Adrenal gland (tissue), 12 donors: Measurements from ENCODE around the gene TRAK1. TPM values are rescaled to one million over a fixed set of nuclear protein-coding genes. Genes with fewer than 3 reads are reported as not detected.

Experiments
- DNase-seq, 7 donors: peaks; one replicate each; pipeline ENCODE4 v3.0.0-alpha.2; 2019 to 2020
- H3K27ac ChIP-seq, 5 donors: fragments of 200-600 bp; sonication (generic) in 4 of 5; 1 replicate in 3 of 5; 2 replicates in 2 of 5; pipeline versions ENCODE4 v1.5.1 to v1.8.0; 2016 to 2020; ENCODE audit warnings: mild to moderate bottlenecking in 1 of 5
- H3K27me3 ChIP-seq: fragments of 200-600 bp; 2 replicates; pipeline ENCODE4 v1.8.0; 2021
- H3K36me3 ChIP-seq, 2 donors: fragments of 200-600 bp; replicated peaks in 1 of 2; 1 replicate in 1 of 2; 2 replicates in 1 of 2; pipeline versions ENCODE4 v1.5.1 to v1.8.0; 2018 to 2022
- H3K4me1 ChIP-seq, 2 donors: fragments of 200-600 bp; replicated peaks in 1 of 2; 1 replicate in 1 of 2; 2 replicates in 1 of 2; pipeline versions ENCODE4 v1.5.1 to v1.8.0; 2018 to 2021
- H3K4me3 ChIP-seq, 4 donors: fragments of 200-600 bp; sonication (generic) in 3 of 4; one replicate each; pipeline ENCODE4 v1.5.1; 2016 to 2018
- H3K9me3 ChIP-seq, 3 donors: fragments of 200-600 bp; sonication (generic) in 1 of 3; replicated peaks in 1 of 3; 1 replicate in 2 of 3; 2 replicates in 1 of 3; pipeline versions ENCODE4 v1.5.1 to v1.8.0; 2016 to 2021
- CTCF ChIP-seq, 6 experiments: fragments of 450-650 bp in 4 of 6; fragments of 200-600 bp in 2 of 6; sonication (generic) in 1 of 6; IDR thresholded peaks; 1 replicate in 5 of 6; 2 replicates in 1 of 6; pipeline versions ENCODE4 v1.5.1 to v1.8.0; 2016 to 2021; ENCODE audit warnings: antibody characterized with exemption in 6 of 6, mild to moderate bottlenecking in 2 of 6, moderate library complexity in 1 of 6
- POLR2A ChIP-seq, 2 donors: fragments of 450-650 bp; IDR thresholded peaks; one replicate each; pipeline ENCODE4 v1.6.1; 2017; ENCODE audit warnings: antibody characterized with exemption in 2 of 2, mild to moderate bottlenecking in 2 of 2, moderate library complexity in 1 of 2
- WGBS, 4 donors: extraction: QIAGEN DNeasy Blood & Tissue Kit in 2 of 4; methylation state at CpG; one replicate each; pipeline versions ENCODE4 v1.1.5 to v1.1.7; 2013 to 2017; 5-methylcytosine and 5-hydroxymethylcytosine counted together
- intact Hi-C, 2 donors: fragments of 100-400 bp; cut with DNase I; formaldehyde crosslinking; loops; one replicate each; pipeline versions ENCODE4 v1.14.1 to v1.15.0; 2022 to 2023
- polyA plus RNA-seq, 3 donors: library from polyadenylated mRNA; stranded (reverse); fragments of 200-250 nt in 2 of 3; fragments of 350-450 nt in 1 of 3; fragmentation: Illumina TruSeq in 1 of 3; extraction: RNeasy Lipid Tissue Mini Kit (QIAGEN cat#74804) in 1 of 3; gene quantifications; one replicate each; pipeline ENCODE4 v1.2.3, GENCODE V29; 2013 to 2014
- total RNA-seq, 9 donors: library from RNA; depleted of rRNA in 4 of 9; stranded (reverse); fragments of >200 nt in 4 of 9; fragments of 120-200 nt in 1 of 9; fragmentation: NEBNext Ultra II Directional in 1 of 9; extraction: Animal tissue kit (Norgen Biotek cat#: 25700) in 1 of 9; gene quantifications; one replicate each; pipeline versions ENCODE4 v1.1.0 to v1.2.4, GENCODE V29; 2013 to 2023
- donor health status: healthy with polysubstance abuse.
- donor health status: Bipolar disorder and iron deficiency.
- donor health status: DM: yes; HTN: yes; CAD: no.
- donor health status: DM: no; HTN: no; CAD: no.
- donor health status: DM: no; HTN: no; CAD: no.
- donor health status: DM: yes; HTN: yes; CAD: no.

TRAK1 gene
- total and polyA plus RNA-seq, 12 donors = 13.1 to 38.1 (median 26.4) TPM

GRCh38 chr3:42166662-42167300, 75.6 kb downstream of the TRAK1 start:
- TF ChIP-seq CTCF (IDR thresholded peaks at IDR 0.05) (no peak), POLR2A (IDR thresholded peaks at IDR 0.05) (no peak)
- Histone ChIP-seq H3K4me1 (peaks cover 4 to 27% of the 10 kb centered on the region in 2 donors), H3K4me3 (no peak overlapping the region), H3K27ac (no peak overlapping the region), H3K9me3 (no peaks in the 10 kb centered on the region), H3K36me3 (no peaks in the 10 kb centered on the region), H3K27me3 (no peaks in the 10 kb centered on the region)
- intact Hi-C loops = no loop called here
- DNase-seq = no peak
- 87 to 95% (median 90%) methylated on average over 11 of the region's 11 CpGs for WGBS, 4 donors

- no peak for DNase-seq
- no peak overlapping the region for H3K27ac ChIP-seq
- WGBS, 4 donors = 80 to 88% (median 85%) methylated on average over 7 of the region's 7 CpGs
- intact Hi-C loops = no loop called here
- H3K4me3 ChIP-seq = no peak overlapping the region
- H3K36me3 ChIP-seq = no peaks in the 10 kb centered on the region
- H3K4me1 ChIP-seq = peaks cover 0 to 17% of the 10 kb centered on the region in 2 donors
- no peak for TF ChIP-seq POLR2A (IDR thresholded peaks at IDR 0.05)
- TF ChIP-seq CTCF (IDR thresholded peaks at IDR 0.05) = no peak
- no peaks in the 10 kb centered on the region for H3K9me3 ChIP-seq
- no peaks in the 10 kb centered on the region for H3K27me3 ChIP-seq
These were observed 78.5 kb downstream of the TRAK1 start for GRCh38 chr3:42169579-42170120.

- WGBS, 4 donors = 94 to 96% (median 95%) methylated on average over 3 of the region's 3 CpGs
- H3K4me1 ChIP-seq = no peaks in the 10 kb centered on the region
- no peak for DNase-seq
These were observed 81.0 kb downstream of the TRAK1 start for GRCh38 chr3:42172047-42172654.

More at GRCh38 chr3:42172047-42172654, 81.0 kb downstream of the TRAK1 start:
- H3K4me3 ChIP-seq = no peak overlapping the region
- TF ChIP-seq CTCF (IDR thresholded peaks at IDR 0.05) (no peak), POLR2A (IDR thresholded peaks at IDR 0.05) (no peak)
- no peaks in the 10 kb centered on the region for H3K9me3 ChIP-seq
- no peaks in the 10 kb centered on the region for H3K27me3 ChIP-seq
- no peak overlapping the region for H3K27ac ChIP-seq
- intact Hi-C loops = no loop called here
- H3K36me3 ChIP-seq = no peaks in the 10 kb centered on the region
